DND-41 (cell line): ENCODE results near the gene PGM5.
"Not testable (repeated sequence)": the region's sequence is repeated elsewhere in the genome, so short reads cannot be mapped to it uniquely, and the experiment has no call there.

Experiments used
- EZH2 ChIP-seq: IDR thresholded peaks from 3 replicates; pipeline ENCODE4 v1.6.1; 2012; ENCODE audit warnings: borderline replicate concordance, low read depth, mild to moderate bottlenecking, moderate library complexity, low read length, inconsistent platforms; ENCODE audit not compliant: severe bottlenecking
- TF ChIP-seq, protein P1 (sequence below): IDR thresholded peaks from 2 replicates; pipeline ENCODE4 v1.5.1; 2012; ENCODE audit warnings: borderline replicate concordance, low read length, moderate library complexity, mild to moderate bottlenecking; ENCODE audit not compliant: poor library complexity, severe bottlenecking; ENCODE audit errors: extremely low read depth

DNA sequence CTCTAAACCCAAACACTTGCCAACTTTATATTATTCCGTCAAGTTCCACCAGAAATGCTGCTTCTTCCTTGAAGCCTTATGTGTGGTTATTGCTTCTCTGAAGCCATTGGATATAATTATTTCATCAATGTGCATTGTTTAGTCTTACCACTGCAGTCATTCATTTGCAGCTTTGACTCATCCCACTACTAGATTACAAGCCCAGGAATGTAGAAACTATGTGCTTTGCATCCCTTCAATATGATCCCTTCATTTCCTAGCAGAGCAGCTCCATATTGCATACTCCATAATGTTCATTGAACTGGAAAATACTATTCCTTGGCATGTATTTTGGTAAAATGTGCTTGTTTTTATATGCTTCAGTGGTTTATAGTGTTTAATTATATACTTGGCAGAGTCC is 34.3 kb downstream of the PGM5 start:
- not testable (repeated sequence) for TF ChIP-seq EZH2
- TF ChIP-seq, protein P1, sequence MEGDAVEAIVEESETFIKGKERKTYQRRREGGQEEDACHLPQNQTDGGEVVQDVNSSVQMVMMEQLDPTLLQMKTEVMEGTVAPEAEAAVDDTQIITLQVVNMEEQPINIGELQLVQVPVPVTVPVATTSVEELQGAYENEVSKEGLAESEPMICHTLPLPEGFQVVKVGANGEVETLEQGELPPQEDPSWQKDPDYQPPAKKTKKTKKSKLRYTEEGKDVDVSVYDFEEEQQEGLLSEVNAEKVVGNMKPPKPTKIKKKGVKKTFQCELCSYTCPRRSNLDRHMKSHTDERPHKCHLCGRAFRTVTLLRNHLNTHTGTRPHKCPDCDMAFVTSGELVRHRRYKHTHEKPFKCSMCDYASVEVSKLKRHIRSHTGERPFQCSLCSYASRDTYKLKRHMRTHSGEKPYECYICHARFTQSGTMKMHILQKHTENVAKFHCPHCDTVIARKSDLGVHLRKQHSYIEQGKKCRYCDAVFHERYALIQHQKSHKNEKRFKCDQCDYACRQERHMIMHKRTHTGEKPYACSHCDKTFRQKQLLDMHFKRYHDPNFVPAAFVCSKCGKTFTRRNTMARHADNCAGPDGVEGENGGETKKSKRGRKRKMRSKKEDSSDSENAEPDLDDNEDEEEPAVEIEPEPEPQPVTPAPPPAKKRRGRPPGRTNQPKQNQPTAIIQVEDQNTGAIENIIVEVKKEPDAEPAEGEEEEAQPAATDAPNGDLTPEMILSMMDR = not testable (repeated sequence)
